K562 (cell line): Measurements from ENCODE around the gene LZTS2. TPM values are rescaled to one million over a fixed set of nuclear protein-coding genes. Genes with fewer than 3 reads are reported as not detected.

Experiments used
- ATAC-seq: fragments of 200-7000 bp; cut with Tn5 transposase; 3 replicates; pipeline ENCODE4 v1.9.1; 2020; ENCODE audit warnings: moderate library complexity
- BruUV-seq: library from RNA; stranded (reverse); fragments of 400-500 nt; replicated peaks from 2 replicates; lab custom pipeline; 2021; lab: Mats Ljungman, UMichigan
- CTCF ChIA-PET: fragments of 300-600 bp; formaldehyde crosslinking; extraction: SDS; loops from one replicate; lab custom pipeline; 2021; ENCODE audit warnings: low intra/inter-chr PET ratio; lab: Yijun Ruan, JAX
- POLR2A ChIA-PET: fragments of 300-600, 350-650 bp; sonication (Branson Sonifier 250); formaldehyde crosslinking; extraction: SDS; loops from one replicate; lab custom pipeline; 2021; ENCODE audit warnings: antibody characterized with exemption, inconsistent platforms; lab: Yijun Ruan, JAX
- DNase-seq, 4 experiments: peaks; one replicate each; pipeline versions ENCODE4 v3.0.0 to v3.0.0-alpha.2; 2011 to 2018; ENCODE audit warnings: low spot score in 3 of 4, mixed read lengths in 3 of 4; ENCODE audit errors: extremely low read depth in 1 of 4
- FAIRE-seq: peaks from 2 replicates; lab custom pipeline; 2011; peaks lifted over from hg19 to GRCh38; lab: Jason Lieb, UNC
- H2AFZ ChIP-seq: 2 replicates; pipeline ENCODE4 v1.6.0; 2011; ENCODE audit warnings: low read depth, low read length, control low read depth, inconsistent platforms
- H3K27ac ChIP-seq: fragments of 200-600 bp; 3 replicates; pipeline ENCODE4 v1.8.0; 2011; ENCODE audit warnings: low read depth, mild to moderate bottlenecking, control low read depth, inconsistent platforms, low read length, moderate library complexity, mixed read lengths; ENCODE audit errors: extremely low read depth
- H3K27me3 ChIP-seq, 2 experiments: fragments of 300-600 bp in 1 of 2; 2 replicates in 1 of 2; 3 replicates in 1 of 2; pipeline versions ENCODE4 v1.6.0 to v1.8.0; 2011; ENCODE audit warnings: inconsistent platforms in 2 of 2, low read length in 2 of 2, mild to moderate bottlenecking in 1 of 2, mixed read lengths in 1 of 2, moderate library complexity in 1 of 2; ENCODE audit not compliant: control insufficient read depth in 2 of 2, insufficient read depth in 2 of 2
- H3K36me3 ChIP-seq: fragments of 300-600 bp; 3 replicates; pipeline ENCODE4 v1.8.0; 2011; ENCODE audit warnings: mild to moderate bottlenecking, low read length, inconsistent platforms; ENCODE audit not compliant: control insufficient read depth, insufficient read depth
- H3K4me1 ChIP-seq, 2 experiments: fragments of 200-600 bp in 1 of 2; replicated peaks in 1 of 2; 2 replicates in 1 of 2; 3 replicates in 1 of 2; pipeline versions ENCODE4 v1.5.1 to v1.8.0; 2011; ENCODE audit warnings: inconsistent platforms in 2 of 2, low read length in 2 of 2, mild to moderate bottlenecking in 1 of 2, mixed read lengths in 1 of 2, moderate library complexity in 1 of 2; ENCODE audit not compliant: control insufficient read depth in 2 of 2, insufficient read depth in 2 of 2
- H3K4me2 ChIP-seq: 2 replicates; pipeline ENCODE4 v1.6.1; 2011; ENCODE audit warnings: low read length, control low read depth, inconsistent platforms, mixed read lengths; ENCODE audit not compliant: insufficient read depth
- H3K4me3 ChIP-seq: fragments of 200-600 bp; sonication (generic), shearing (Covaris generic); 2 replicates; pipeline ENCODE4 v1.5.1; 2016; ENCODE audit warnings: control low read depth, inconsistent platforms
- H3K79me2 ChIP-seq: fragments of 200-600 bp; 3 replicates; pipeline ENCODE4 v1.8.0; 2011; ENCODE audit warnings: low read length, inconsistent platforms; ENCODE audit not compliant: control insufficient read depth, insufficient read depth
- H3K9ac ChIP-seq, 2 experiments: 2 replicates each; pipeline versions ENCODE4 v1.6.0 to v1.6.1; 2011; ENCODE audit warnings: low read depth in 2 of 2, low read length in 2 of 2, control low read depth in 1 of 2, inconsistent platforms in 1 of 2, mild to moderate bottlenecking in 1 of 2, mixed read lengths in 1 of 2; ENCODE audit not compliant: insufficient read depth in 1 of 2
- H3K9me1 ChIP-seq: one replicate; pipeline ENCODE4 v1.6.0; 2011; ENCODE audit warnings: inconsistent platforms, mild to moderate bottlenecking, low read length, moderate library complexity; ENCODE audit not compliant: control insufficient read depth, insufficient read depth
- H3K9me3 ChIP-seq: replicated peaks from 2 replicates; pipeline ENCODE4 v1.5.1; 2011; ENCODE audit warnings: low read depth, low read length, inconsistent platforms; ENCODE audit not compliant: control insufficient read depth, insufficient read depth
- H4K20me1 ChIP-seq: replicated peaks from 2 replicates; pipeline ENCODE4 v1.6.1; 2011; ENCODE audit warnings: low read length, inconsistent platforms, mixed read lengths; ENCODE audit not compliant: control insufficient read depth, insufficient read depth
- CTCFL ChIP-seq: IDR thresholded peaks from 2 replicates; pipeline ENCODE4 v1.6.1; 2011; ENCODE audit warnings: borderline replicate concordance, low read depth, mild to moderate bottlenecking, moderate library complexity, low read length; ENCODE audit not compliant: insufficient read depth, poor library complexity, severe bottlenecking
- EP400 ChIP-seq: fragments of 450-650 bp; IDR thresholded peaks from 2 replicates; pipeline ENCODE4 v1.6.1; 2017; ENCODE audit warnings: antibody characterized with exemption, mild to moderate bottlenecking, moderate library complexity
- GABPB1 ChIP-seq: sonication (generic); formaldehyde crosslinking; IDR thresholded peaks from 2 replicates; pipeline ENCODE4 v1.8.0; 2022; ENCODE audit warnings: mild to moderate bottlenecking, missing genetic modification reagents
- JUND ChIP-seq, 2 experiments: IDR thresholded peaks; 2 replicates in 1 of 2; 3 replicates in 1 of 2; pipeline ENCODE4 v1.6.1; 2011; ENCODE audit warnings: borderline replicate concordance in 2 of 2, low read depth in 2 of 2, low read length in 2 of 2, improper control_type of control experiment in 1 of 2, missing biosample characterization in 1 of 2, missing genetic modification characterization in 1 of 2, missing genetic modification reagents in 1 of 2
- NR2C1 ChIP-seq, 2 experiments: fragments of 450-650 bp; IDR thresholded peaks; 2 replicates each; pipeline ENCODE4 v1.6.1; 2017; ENCODE audit warnings: mild to moderate bottlenecking in 2 of 2, antibody characterized with exemption in 1 of 2, inconsistent platforms in 1 of 2, missing compliant biosample characterization in 1 of 2, missing genetic modification characterization in 1 of 2
- NR2C2 ChIP-seq, 2 experiments: fragments of 200-800 bp in 1 of 2; sonication (Bioruptor generic) in 1 of 2; sonication (generic) in 1 of 2; formaldehyde crosslinking in 1 of 2; IDR thresholded peaks; 2 replicates each; pipeline versions ENCODE4 v1.6.1 to v1.8.0; 2016 to 2022; ENCODE audit warnings: mild to moderate bottlenecking in 1 of 2, missing compliant biosample characterization in 1 of 2, missing genetic modification characterization in 1 of 2, missing genetic modification reagents in 1 of 2
- NR3C1 ChIP-seq: sonication (generic); formaldehyde crosslinking; IDR thresholded peaks from 2 replicates; pipeline ENCODE4 v1.8.1; 2022; ENCODE audit warnings: missing genetic modification reagents
- PTRF ChIP-seq: fragments of 450-650 bp; IDR thresholded peaks from 2 replicates; pipeline ENCODE4 v1.6.1; 2016; ENCODE audit warnings: mild to moderate bottlenecking, missing genetic modification characterization, missing compliant biosample characterization
- SREBF1 ChIP-seq: fragments of 150-350 bp; IDR thresholded peaks from 2 replicates; pipeline ENCODE4 v1.6.1; 2014; ENCODE audit warnings: antibody characterized with exemption, low read depth, low read length, borderline replicate concordance
- ZKSCAN8 ChIP-seq: fragments of 200-800 bp; sonication (Bioruptor generic); IDR thresholded peaks from 2 replicates; pipeline ENCODE4 v1.6.1; 2016; ENCODE audit warnings: missing genetic modification characterization, missing compliant biosample characterization
- ZNF561 ChIP-seq: fragments of 450-650 bp; formaldehyde crosslinking; conservative IDR thresholded peaks from 2 replicates; pipeline ENCODE4 v1.4.0; 2020; ENCODE audit warnings: mild to moderate bottlenecking, moderate library complexity
- WGBS: fragments of 100-300 bp; shearing (Covaris generic); methylation state at CpG from one replicate; pipeline ENCODE4 v1.1.6; 2016; ENCODE audit warnings: low coverage, mixed read lengths; ENCODE audit not compliant: insufficient coverage; ENCODE audit errors: missing lambda C conversion rate; 5-methylcytosine and 5-hydroxymethylcytosine counted together
- in situ Hi-C: fragments of 300-500 bp; cut with MboI; formaldehyde crosslinking; loops from 4 replicates; pipeline ENCODE4 v1.15.0; 2018; ENCODE audit warnings: inconsistent platforms, mixed read lengths
- intact Hi-C: fragments of 100-400 bp; cut with micrococcal nuclease; formaldehyde crosslinking; loops from 2 replicates; pipeline ENCODE4 v1.14.2; 2022
- polyA plus RNA-seq, 8 experiments: library from polyadenylated mRNA; depleted of rRNA in 4 of 8; stranded (reverse) in 5 of 8; unstranded in 3 of 8; fragments of >200 nt; fragmentation: Nextera tagmentation in 2 of 8; fragmentation: Illumina TruSeq in 1 of 8; extraction: Ambion mirVana in 2 of 8; extraction: Trizol in 1 of 8; gene quantifications; 2 replicates each; pipeline versions ENCODE4 v1.2.1 to v1.2.3, GENCODE V29; 2011 to 2014; ENCODE audit warnings: inconsistent platforms in 1 of 8, missing spikeins in 1 of 8
- total RNA-seq, 7 experiments: library from RNA; depleted of rRNA in 6 of 7; stranded (reverse); fragments of >200 nt in 6 of 7; fragmentation: Illumina TruSeq in 2 of 7; extraction: Trizol in 2 of 7; gene quantifications; 2 replicates each; pipeline versions ENCODE4 v1.2.1 to v1.2.3, GENCODE V29; 2011 to 2021; ENCODE audit warnings: low replicate concordance in 1 of 7
- TF ChIP-seq, protein P1 (sequence below): fragments of 450-650 bp; formaldehyde crosslinking; IDR thresholded peaks from 2 replicates; pipeline ENCODE4 v1.4.0; 2022; ENCODE audit warnings: missing genetic modification characterization
- TF ChIP-seq, protein P2 (sequence below): fragments of 450-650 bp; IDR thresholded peaks from 2 replicates; pipeline ENCODE4 v1.6.1; 2016; ENCODE audit warnings: antibody characterized with exemption
- TF ChIP-seq, protein P3 (sequence below): sonication (generic); formaldehyde crosslinking; IDR thresholded peaks from 2 replicates; pipeline ENCODE4 v1.8.1; 2023; ENCODE audit warnings: mild to moderate bottlenecking, missing genetic modification reagents

The LZTS2 gene
- total and polyA plus RNA-seq, 9 of the 15 experiments (the other 6 are each of a cell fraction or from before 2014, with no cell fraction given): 0.23 to 42.5 (median 14.7) TPM

GRCh38 chr10:100972115-100972903, 27.3 kb upstream of the LZTS2 start:
- WGBS: 28% methylated on average over 9 of the region's 13 CpGs
- H3K9ac ChIP-seq: no peak overlapping the region
- no peak for FAIRE-seq
- BruUV-seq: no TSS peak
- no peaks in the 10 kb centered on the region for H3K79me2 ChIP-seq
- peaks cover 8 to 14% of the 10 kb centered on the region in 2 experiments for H3K4me1 ChIP-seq
- ATAC-seq: no peak
- H3K4me3 ChIP-seq: no peak overlapping the region
- CTCF ChIA-PET: no interaction called here
- in situ Hi-C loops: no loop called here
- no peak overlapping the region for H3K27ac ChIP-seq
- intact Hi-C loops: no loop called here
- H3K27me3 ChIP-seq: no peaks in the 10 kb centered on the region
- H3K36me3 ChIP-seq: no peaks in the 10 kb centered on the region
- no peaks in the 10 kb centered on the region for H4K20me1 ChIP-seq
- H3K9me1 ChIP-seq: no peaks in the 10 kb centered on the region
- no peak for DNase-seq
- no peak overlapping the region for H2AFZ ChIP-seq
- no peaks in the 10 kb centered on the region for H3K9me3 ChIP-seq
- no peak overlapping the region for H3K4me2 ChIP-seq
- POLR2A ChIA-PET: interaction anchor here (1.1 kb wide), 2 partner anchors 13 to 45 kb away, joined by 3 to 4 read pairs; no protein-coding TSS in a partner anchor
- TF ChIP-seq CTCFL: no peak
- TF ChIP-seq, protein P1, sequence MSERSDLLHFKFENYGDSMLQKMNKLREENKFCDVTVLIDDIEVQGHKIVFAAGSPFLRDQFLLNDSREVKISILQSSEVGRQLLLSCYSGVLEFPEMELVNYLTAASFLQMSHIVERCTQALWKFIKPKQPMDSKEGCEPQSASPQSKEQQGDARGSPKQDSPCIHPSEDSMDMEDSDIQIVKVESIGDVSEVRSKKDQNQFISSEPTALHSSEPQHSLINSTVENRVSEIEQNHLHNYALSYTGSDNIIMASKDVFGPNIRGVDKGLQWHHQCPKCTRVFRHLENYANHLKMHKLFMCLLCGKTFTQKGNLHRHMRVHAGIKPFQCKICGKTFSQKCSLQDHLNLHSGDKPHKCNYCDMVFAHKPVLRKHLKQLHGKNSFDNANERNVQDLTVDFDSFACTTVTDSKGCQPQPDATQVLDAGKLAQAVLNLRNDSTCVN: no peak
- TF ChIP-seq ZNF561 (CRISPR knock-in tag): no peak
- TF ChIP-seq ZKSCAN8: no peak
- no peak for TF ChIP-seq GABPB1 (CRISPR knock-in tag)
- no peak for TF ChIP-seq JUND (IDR thresholded peaks at IDR 0.05; ENCODE audit: borderline replicate concordance, low read depth, low read length)
- no peak for TF ChIP-seq JUND (tag; IDR thresholded peaks at IDR 0.05; ENCODE audit: borderline replicate concordance, low read depth, low read length)
- no peak for TF ChIP-seq NR2C2 (CRISPR knock-in tag; IDR thresholded peaks at IDR 0.05)
- TF ChIP-seq NR2C2 (tag; IDR thresholded peaks at IDR 0.05): peak; percentile 32; the same call in 1 of the 2 replicates
- TF ChIP-seq PTRF: no peak
- TF ChIP-seq, protein P2, sequence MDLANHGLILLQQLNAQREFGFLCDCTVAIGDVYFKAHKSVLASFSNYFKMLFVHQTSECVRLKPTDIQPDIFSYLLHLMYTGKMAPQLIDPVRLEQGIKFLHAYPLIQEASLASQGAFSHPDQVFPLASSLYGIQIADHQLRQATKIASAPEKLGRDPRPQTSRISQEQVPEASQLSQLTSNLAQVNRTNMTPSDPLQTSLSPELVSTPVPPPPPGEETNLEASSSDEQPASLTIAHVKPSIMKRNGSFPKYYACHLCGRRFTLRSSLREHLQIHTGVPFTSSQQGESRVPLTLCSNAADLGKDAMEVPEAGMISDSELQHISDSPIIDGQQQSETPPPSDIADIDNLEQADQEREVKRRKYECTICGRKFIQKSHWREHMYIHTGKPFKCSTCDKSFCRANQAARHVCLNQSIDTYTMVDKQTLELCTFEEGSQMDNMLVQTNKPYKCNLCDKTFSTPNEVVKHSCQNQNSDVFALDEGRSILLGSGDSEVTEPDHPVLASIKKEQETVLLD: no peak
- TF ChIP-seq SREBF1: no peak
- no peak for TF ChIP-seq NR3C1
- no peak for TF ChIP-seq EP400
- TF ChIP-seq NR2C1 (IDR thresholded peaks at IDR 0.05): peak; percentile 64
- TF ChIP-seq NR2C1 (tag; IDR thresholded peaks at IDR 0.05): peak; percentile 52
- TF ChIP-seq, protein P3, sequence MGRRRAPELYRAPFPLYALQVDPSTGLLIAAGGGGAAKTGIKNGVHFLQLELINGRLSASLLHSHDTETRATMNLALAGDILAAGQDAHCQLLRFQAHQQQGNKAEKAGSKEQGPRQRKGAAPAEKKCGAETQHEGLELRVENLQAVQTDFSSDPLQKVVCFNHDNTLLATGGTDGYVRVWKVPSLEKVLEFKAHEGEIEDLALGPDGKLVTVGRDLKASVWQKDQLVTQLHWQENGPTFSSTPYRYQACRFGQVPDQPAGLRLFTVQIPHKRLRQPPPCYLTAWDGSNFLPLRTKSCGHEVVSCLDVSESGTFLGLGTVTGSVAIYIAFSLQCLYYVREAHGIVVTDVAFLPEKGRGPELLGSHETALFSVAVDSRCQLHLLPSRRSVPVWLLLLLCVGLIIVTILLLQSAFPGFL (CRISPR knock-in tag): no peak
